ENCODE measurements around the gene CMPK1.

Gene CMPK1

DNA sequence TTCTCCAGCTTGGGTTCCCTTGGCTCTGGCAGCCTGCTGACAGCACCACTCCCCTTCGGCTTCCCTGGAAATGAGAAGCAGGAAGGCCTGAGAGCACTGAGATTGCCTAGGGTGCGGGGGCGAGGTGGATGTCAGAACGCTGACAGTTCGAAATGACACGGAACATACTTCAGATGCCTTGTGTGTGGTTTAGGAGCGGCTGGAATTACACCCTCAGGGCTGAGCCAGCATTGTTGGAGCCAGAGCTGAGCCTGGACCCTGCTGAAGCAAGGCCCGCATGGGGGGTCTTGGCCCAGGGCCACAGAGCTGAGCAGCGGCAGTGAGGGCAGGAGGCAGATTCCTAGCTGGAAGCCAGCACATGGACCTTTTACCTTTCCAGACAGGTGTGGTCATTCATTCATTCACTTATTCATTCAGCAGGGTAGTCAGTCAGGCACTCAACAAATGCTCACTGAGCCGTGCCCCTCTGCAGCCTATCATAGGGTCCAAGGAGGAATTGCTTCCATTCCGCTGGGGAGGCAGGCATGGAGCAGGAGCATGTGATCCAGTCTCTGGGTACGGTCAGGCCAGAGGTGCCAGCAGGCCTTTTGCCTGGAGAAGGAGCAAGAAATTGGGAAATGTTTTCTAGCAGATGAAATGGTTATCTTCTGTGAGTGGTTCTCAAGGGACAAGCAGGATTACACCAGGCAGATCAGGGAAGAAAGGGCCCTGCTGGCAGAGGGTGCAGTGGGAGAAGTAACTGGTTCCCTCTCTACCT lies 75.9 kb downstream of the CMPK1 start:
- no peak overlapping the region for H3K27ac ChIP-seq (ENCODE audit: low read length)

DNA sequence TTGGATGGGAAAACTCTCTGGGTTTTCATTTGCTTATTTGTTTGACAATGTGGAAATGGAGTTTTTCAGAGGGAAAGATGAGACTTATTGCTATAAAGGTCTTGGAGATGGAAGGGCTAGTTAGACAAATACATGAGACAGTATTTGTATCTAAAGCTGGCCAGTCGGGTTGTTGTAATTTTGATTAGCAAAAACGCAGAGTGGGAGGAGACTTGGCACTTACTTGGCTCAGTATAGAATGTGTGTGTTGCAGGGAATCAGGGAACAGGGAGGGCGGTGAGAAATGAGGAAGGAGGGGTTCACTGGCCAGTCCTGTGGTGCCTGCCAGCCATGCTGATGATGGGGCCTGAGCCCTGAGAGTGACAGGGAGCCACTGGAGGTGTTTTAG lies 76.5 kb downstream of the CMPK1 start:
- H3K36me3 ChIP-seq (ENCODE audit: control insufficient read depth in 2 of 2, insufficient read depth in 2 of 2, low read length in 2 of 2), result no peaks in the 10 kb centered on the region
- H3K27me3 ChIP-seq (ENCODE audit: control insufficient read depth in 1 of 2, insufficient read depth in 2 of 2, low read length in 2 of 2), result peaks cover 0 to 17% of the 10 kb centered on the region in 2 donors
- H3K9ac ChIP-seq (ENCODE audit: low read length in 2 of 2), result no peak overlapping the region
- H3K9me3 ChIP-seq (ENCODE audit: control insufficient read depth in 2 of 2, low read length in 2 of 2), result no peaks in the 10 kb centered on the region
- no peak overlapping the region for H3K27ac ChIP-seq (ENCODE audit: low read length)
- H3K4me1 ChIP-seq (ENCODE audit: control insufficient read depth, insufficient read depth, low read length), result no peaks in the 10 kb centered on the region
- H3K4me3 ChIP-seq (ENCODE audit: low read length in 2 of 2), result no peak overlapping the region

More for the DNA sequence above, 75.9 kb downstream of the CMPK1 start:
- Histone ChIP-seq H3K9ac (ENCODE audit: low read length in 2 of 2) (no peak overlapping the region), H3K4me1 (ENCODE audit: control insufficient read depth, insufficient read depth, low read length) (no peaks in the 10 kb centered on the region), H3K36me3 (ENCODE audit: control insufficient read depth in 2 of 2, insufficient read depth in 2 of 2, low read length in 2 of 2) (no peaks in the 10 kb centered on the region), H3K27me3 (ENCODE audit: control insufficient read depth in 1 of 2, insufficient read depth in 2 of 2, low read length in 2 of 2) (peaks cover 0 to 11% of the 10 kb centered on the region in 2 donors), H3K4me3 (ENCODE audit: low read length in 2 of 2) (no peak overlapping the region), H3K9me3 (ENCODE audit: control insufficient read depth in 2 of 2, low read length in 2 of 2) (no peaks in the 10 kb centered on the region)

DNA sequence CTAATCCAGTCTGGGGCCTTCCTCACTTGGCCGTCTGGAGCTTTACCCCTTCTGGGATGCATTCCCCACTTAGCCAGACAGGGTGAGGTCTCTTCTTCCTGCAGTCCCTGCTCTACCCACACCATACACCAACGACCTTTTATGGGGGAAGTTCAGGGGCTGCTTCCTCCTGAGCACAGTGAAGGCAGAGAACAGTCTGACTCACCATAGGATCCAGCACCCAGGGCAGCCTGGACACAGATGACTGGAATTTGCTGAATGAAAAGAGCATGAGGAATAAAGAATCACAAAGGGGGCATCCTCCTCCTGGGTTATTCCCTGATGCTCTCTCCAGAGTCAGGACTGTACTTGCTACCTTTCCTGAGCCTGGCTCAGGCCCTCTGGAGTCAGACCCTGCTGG lies 77.8 kb downstream of the CMPK1 start:
- Histone ChIP-seq H3K27me3 (ENCODE audit: control insufficient read depth in 1 of 2, insufficient read depth in 2 of 2, low read length in 2 of 2) (peaks cover 10 to 22% of the 10 kb centered on the region in 2 donors), H3K9me3 (ENCODE audit: control insufficient read depth in 2 of 2, low read length in 2 of 2) (no peaks in the 10 kb centered on the region), H3K4me1 (ENCODE audit: control insufficient read depth, insufficient read depth, low read length) (no peaks in the 10 kb centered on the region), H3K4me3 (ENCODE audit: low read length in 2 of 2) (no peak overlapping the region), H3K36me3 (ENCODE audit: control insufficient read depth in 2 of 2, insufficient read depth in 2 of 2, low read length in 2 of 2) (no peaks in the 10 kb centered on the region), H3K27ac (ENCODE audit: low read length) (no peak overlapping the region), H3K9ac (ENCODE audit: low read length in 2 of 2) (no peak overlapping the region)

DNA sequence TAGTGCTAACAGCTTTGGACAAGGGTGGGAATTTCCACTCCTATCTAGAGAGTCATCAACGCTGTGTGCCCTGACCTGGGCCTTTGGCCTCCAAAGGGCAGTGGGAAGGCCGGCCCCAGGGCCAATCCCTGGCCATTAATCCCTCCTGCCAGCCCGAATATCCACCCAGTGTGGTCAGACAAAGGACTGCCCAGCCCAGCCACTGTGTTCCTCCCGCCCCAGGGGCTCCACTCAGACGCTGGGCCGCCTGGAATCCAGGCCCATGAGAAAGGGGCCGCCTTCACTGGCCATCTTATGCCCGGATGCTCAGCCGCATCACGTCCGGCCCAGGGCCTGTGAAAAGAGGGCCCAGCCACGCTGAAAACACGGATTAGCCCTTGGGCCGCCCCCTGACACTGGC lies 78.8 kb downstream of the CMPK1 start:
- no peaks in the 10 kb centered on the region for H3K36me3 ChIP-seq (ENCODE audit: control insufficient read depth in 2 of 2, insufficient read depth in 2 of 2, low read length in 2 of 2)
- no peak overlapping the region for H3K27ac ChIP-seq (ENCODE audit: low read length)
- no peaks in the 10 kb centered on the region for H3K9me3 ChIP-seq (ENCODE audit: control insufficient read depth in 2 of 2, low read length in 2 of 2)
- H3K4me3 ChIP-seq (ENCODE audit: low read length in 2 of 2), result no peak overlapping the region
- no peak overlapping the region for H3K9ac ChIP-seq (ENCODE audit: low read length in 2 of 2)
- peaks cover 15 to 25% of the 10 kb centered on the region in 2 donors for H3K27me3 ChIP-seq (ENCODE audit: control insufficient read depth in 1 of 2, insufficient read depth in 2 of 2, low read length in 2 of 2)
- no peaks in the 10 kb centered on the region for H3K4me1 ChIP-seq (ENCODE audit: control insufficient read depth, insufficient read depth, low read length)

DNA sequence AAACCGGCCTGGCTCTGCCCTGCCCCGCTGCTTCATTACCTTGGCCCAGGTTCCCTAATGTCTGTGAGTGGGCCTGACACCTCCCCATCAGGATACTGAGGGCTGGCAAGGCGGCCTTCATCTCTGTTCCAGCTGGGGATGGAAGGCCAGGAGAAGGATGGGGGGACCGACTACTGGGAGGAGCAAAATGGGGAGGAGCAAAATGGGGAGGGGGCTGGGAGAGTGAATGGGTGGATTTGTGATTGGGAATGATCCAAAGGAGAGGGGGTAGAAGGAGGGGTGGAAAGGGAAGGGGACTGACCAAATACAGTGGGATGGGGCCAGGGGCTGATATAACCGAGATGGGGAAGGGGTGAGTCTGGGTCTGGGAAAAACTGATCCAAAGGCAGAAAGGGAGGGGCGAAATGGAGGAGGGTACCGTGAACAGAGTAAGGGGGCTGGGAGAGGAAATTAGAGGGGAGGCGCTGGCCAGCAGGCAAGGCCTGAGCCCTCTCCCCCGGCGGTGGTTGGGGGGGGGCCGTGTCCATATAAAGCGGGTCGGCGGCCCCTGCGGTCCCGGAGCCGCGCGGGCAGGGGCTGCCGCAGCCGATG lies 82.2 kb downstream of the CMPK1 start, which contains the start of gene FOXE3:
FOXE3 (plus strand) TSS at position 558 of the 591 bp plus-strand sequence; CDS start at position 589, 31 bp downstream.
- Histone ChIP-seq H3K9ac (ENCODE audit: low read length in 2 of 2) (no peak within 1 kb of the TSS), H3K9me3 (ENCODE audit: control insufficient read depth in 2 of 2, low read length in 2 of 2) (no peaks in the 10 kb centered on the region), H3K4me1 (ENCODE audit: control insufficient read depth, insufficient read depth, low read length) (no peaks in the 10 kb centered on the region), H3K4me3 (ENCODE audit: low read length in 2 of 2) (peak within 1 kb of the TSS in 1 of 2 donors; percentile 47), H3K36me3 (ENCODE audit: control insufficient read depth in 2 of 2, insufficient read depth in 2 of 2, low read length in 2 of 2) (no peaks in the 10 kb centered on the region), H3K27ac (ENCODE audit: low read length) (no peak within 1 kb of the TSS), H3K27me3 (ENCODE audit: control insufficient read depth in 1 of 2, insufficient read depth in 2 of 2, low read length in 2 of 2) (peaks cover 25 to 34% of the 10 kb centered on the region in 2 donors)

DNA sequence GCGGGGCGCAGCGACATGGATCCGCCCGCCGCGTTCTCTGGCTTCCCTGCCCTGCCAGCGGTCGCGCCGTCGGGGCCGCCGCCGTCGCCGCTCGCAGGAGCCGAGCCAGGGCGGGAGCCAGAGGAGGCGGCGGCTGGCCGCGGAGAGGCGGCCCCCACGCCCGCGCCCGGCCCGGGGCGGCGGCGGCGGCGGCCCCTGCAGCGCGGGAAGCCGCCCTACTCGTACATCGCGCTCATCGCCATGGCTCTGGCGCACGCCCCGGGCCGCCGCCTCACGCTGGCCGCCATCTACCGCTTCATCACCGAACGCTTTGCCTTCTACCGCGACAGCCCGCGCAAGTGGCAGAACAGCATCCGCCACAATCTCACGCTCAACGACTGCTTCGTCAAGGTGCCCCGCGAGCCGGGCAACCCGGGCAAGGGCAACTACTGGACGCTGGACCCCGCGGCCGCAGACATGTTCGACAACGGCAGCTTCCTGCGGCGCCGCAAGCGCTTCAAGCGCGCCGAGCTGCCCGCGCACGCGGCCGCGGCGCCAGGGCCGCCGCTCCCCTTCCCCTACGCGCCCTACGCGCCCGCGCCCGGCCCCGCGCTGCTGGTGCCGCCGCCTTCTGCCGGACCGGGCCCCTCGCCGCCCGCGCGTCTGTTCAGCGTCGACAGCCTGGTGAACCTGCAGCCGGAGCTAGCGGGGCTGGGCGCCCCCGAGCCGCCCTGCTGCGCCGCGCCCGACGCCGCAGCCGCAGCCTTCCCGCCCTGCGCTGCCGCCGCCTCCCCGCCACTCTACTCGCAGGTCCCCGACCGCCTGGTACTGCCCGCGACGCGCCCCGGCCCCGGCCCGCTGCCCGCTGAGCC lies 83.0 kb downstream of the CMPK1 start:
- Histone ChIP-seq H3K27ac (ENCODE audit: low read length) (no peak overlapping the region), H3K27me3 (ENCODE audit: control insufficient read depth in 1 of 2, insufficient read depth in 2 of 2, low read length in 2 of 2) (peaks cover 25 to 32% of the 10 kb centered on the region in 2 donors), H3K4me3 (ENCODE audit: low read length in 2 of 2) (peak overlapping the region in 1 of 2 donors; percentile 47), H3K9ac (ENCODE audit: low read length in 2 of 2) (no peak overlapping the region), H3K4me1 (ENCODE audit: control insufficient read depth, insufficient read depth, low read length) (no peaks in the 10 kb centered on the region), H3K36me3 (ENCODE audit: control insufficient read depth in 2 of 2, insufficient read depth in 2 of 2, low read length in 2 of 2) (no peaks in the 10 kb centered on the region), H3K9me3 (ENCODE audit: control insufficient read depth in 2 of 2, low read length in 2 of 2) (no peaks in the 10 kb centered on the region)

DNA sequence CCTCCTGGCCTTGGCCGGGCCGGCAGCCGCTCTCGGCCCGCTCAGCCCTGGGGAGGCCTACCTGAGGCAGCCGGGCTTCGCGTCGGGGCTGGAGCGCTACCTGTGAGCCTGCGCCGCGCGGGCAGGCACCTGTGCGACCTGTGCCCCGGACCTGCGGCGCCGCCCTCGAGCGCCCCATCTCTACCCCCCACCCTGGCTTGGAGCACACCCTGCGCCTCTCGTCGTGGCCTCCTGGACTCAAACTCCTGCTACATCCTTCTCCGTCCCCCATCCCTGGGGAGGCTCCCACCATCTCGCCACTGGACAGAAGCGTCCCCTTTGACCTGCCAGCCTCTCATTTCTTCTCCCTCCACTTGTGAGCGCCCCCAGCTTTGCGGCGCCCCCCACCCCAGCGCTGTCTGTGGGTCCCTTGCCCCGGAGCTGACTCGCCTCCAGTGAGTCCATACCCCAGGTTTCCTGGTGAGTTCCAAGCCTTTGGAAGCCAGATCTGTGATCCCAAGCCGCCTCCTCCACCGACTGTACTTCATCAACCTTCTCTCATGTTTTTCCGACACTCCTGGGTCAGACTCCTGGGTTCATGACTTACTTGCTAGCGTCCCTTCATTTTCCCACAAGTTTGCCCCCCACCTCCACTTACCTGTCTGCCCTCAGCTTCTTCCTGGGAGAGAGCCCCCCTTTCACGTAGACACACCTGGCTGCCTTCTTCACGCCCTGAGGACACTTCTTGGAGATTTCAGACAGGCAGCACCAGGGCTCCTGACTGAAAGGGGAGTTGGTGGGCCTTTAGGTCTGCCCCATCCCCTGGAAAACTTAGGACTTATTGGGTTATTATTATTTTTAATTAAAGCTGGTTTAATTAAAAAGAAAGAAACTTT lies 83.8 kb downstream of the CMPK1 start:
- H3K27ac ChIP-seq (ENCODE audit: low read length), result no peak overlapping the region
- no peak overlapping the region for H3K9ac ChIP-seq (ENCODE audit: low read length in 2 of 2)
- H3K4me3 ChIP-seq (ENCODE audit: low read length in 2 of 2), result no peak overlapping the region
- no peaks in the 10 kb centered on the region for H3K9me3 ChIP-seq (ENCODE audit: control insufficient read depth in 2 of 2, low read length in 2 of 2)
- no peaks in the 10 kb centered on the region for H3K36me3 ChIP-seq (ENCODE audit: control insufficient read depth in 2 of 2, insufficient read depth in 2 of 2, low read length in 2 of 2)
- H3K27me3 ChIP-seq (ENCODE audit: control insufficient read depth in 1 of 2, insufficient read depth in 2 of 2, low read length in 2 of 2), result peaks cover 25 to 33% of the 10 kb centered on the region in 2 donors
- H3K4me1 ChIP-seq (ENCODE audit: control insufficient read depth, insufficient read depth, low read length), result no peaks in the 10 kb centered on the region

DNA sequence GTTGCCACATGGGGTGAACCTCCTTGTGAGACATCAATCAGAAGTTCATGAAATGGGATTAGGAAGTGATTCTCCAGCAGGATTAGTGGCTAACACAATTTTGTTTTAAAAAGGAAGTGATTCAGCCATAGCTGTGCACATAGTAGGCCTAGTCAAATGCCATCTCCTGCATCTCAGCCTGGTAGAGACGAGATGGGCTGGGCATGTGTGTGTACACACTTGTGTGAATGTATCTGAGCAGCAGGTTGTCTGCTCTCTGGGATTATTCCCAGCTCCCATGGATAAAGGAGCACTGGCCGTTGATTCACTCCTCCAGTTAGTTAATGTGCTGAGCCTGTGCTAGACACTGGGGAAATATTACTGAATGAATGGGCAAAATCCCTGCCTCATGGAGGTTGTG lies 84.5 kb downstream of the CMPK1 start:
- Histone ChIP-seq H3K27ac (ENCODE audit: low read length) (no peak overlapping the region), H3K9ac (ENCODE audit: low read length in 2 of 2) (no peak overlapping the region), H3K4me3 (ENCODE audit: low read length in 2 of 2) (no peak overlapping the region), H3K36me3 (ENCODE audit: control insufficient read depth in 2 of 2, insufficient read depth in 2 of 2, low read length in 2 of 2) (no peaks in the 10 kb centered on the region), H3K27me3 (ENCODE audit: control insufficient read depth in 1 of 2, insufficient read depth in 2 of 2, low read length in 2 of 2) (peaks cover 25 to 34% of the 10 kb centered on the region in 2 donors), H3K9me3 (ENCODE audit: control insufficient read depth in 2 of 2, low read length in 2 of 2) (no peaks in the 10 kb centered on the region), H3K4me1 (ENCODE audit: control insufficient read depth, insufficient read depth, low read length) (no peaks in the 10 kb centered on the region)

DNA sequence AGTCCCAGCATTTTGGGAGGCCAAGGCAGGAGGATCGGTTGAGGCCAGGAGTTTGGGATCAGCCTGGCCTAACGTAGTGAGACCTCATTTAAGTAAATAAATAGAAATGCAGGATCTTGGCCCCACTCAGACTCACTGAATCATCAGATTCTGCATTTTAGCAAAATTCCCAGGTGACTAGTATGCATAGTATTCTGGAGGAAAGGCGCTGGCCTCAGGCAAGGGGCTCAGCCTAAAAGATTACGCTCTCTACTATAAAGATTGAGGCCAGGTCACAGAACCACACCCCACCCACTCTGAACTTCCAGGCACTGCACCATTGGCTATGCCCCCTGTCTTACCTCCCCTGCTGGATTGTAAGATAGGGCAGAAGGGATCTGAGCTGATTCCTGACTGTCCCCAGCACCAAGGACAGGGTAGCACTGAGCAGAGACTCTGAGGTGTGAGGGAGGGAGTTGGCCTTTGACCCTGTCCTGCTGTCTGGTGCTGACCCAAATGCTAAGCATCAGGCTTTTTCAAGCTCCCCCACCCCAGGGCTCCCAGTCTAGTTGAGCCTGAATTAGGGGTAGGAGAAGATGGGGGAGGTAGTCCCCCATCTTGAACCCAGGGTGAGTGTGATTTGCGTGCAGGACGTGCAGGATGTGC lies 85.2 kb downstream of the CMPK1 start:
- no peak overlapping the region for H3K9ac ChIP-seq (ENCODE audit: low read length in 2 of 2)
- no peaks in the 10 kb centered on the region for H3K36me3 ChIP-seq (ENCODE audit: control insufficient read depth in 2 of 2, insufficient read depth in 2 of 2, low read length in 2 of 2)
- no peak overlapping the region for H3K27ac ChIP-seq (ENCODE audit: low read length)
- peaks cover 25 to 32% of the 10 kb centered on the region in 2 donors for H3K27me3 ChIP-seq (ENCODE audit: control insufficient read depth in 1 of 2, insufficient read depth in 2 of 2, low read length in 2 of 2)
- no peaks in the 10 kb centered on the region for H3K4me1 ChIP-seq (ENCODE audit: control insufficient read depth, insufficient read depth, low read length)
- no peaks in the 10 kb centered on the region for H3K9me3 ChIP-seq (ENCODE audit: control insufficient read depth in 2 of 2, low read length in 2 of 2)
- no peak overlapping the region for H3K4me3 ChIP-seq (ENCODE audit: low read length in 2 of 2)

Data from stomach smooth muscle (tissue), 2 donors.